CD8-positive, alpha-beta memory T cell (primary cell): ENCODE results near the gene BAZ1A. TPM values are rescaled to one million over a fixed set of nuclear protein-coding genes. Genes with fewer than 3 reads are reported as not detected.

ENCODE experiments used
- CTCF ChIA-PET: fragments of 350-600 bp; sonication (Branson Sonifier 250); formaldehyde crosslinking; loops from one replicate; lab custom pipeline; 2021; ENCODE audit warnings: antibody characterized with exemption; lab: Charles Lee
- POLR2A ChIA-PET: fragments of 350-600 bp; sonication (Branson Sonifier 250); formaldehyde crosslinking; loops from one replicate; lab custom pipeline; 2021; ENCODE audit warnings: antibody characterized with exemption; lab: Charles Lee
- DNase-seq, 5 donors: peaks; one replicate each; pipeline versions ENCODE4 v3.0.0 to v3.0.0-alpha.2; 2020 to 2022; ENCODE audit warnings: mixed read lengths in 1 of 5
- H3K27ac ChIP-seq: one replicate; pipeline ENCODE4 v1.7.0; 2013; ENCODE audit warnings: low read depth, mild to moderate bottlenecking, low read length, moderate library complexity
- H3K27me3 ChIP-seq: 2 replicates; pipeline ENCODE4 v1.7.0; 2013; ENCODE audit warnings: low read length, mild to moderate bottlenecking; ENCODE audit not compliant: insufficient read depth, poor library complexity, severe bottlenecking
- H3K36me3 ChIP-seq: 2 replicates; pipeline ENCODE4 v1.7.0; 2013; ENCODE audit warnings: mild to moderate bottlenecking, low read length, moderate library complexity; ENCODE audit not compliant: insufficient read depth
- H3K4me1 ChIP-seq: 2 replicates; pipeline ENCODE4 v1.7.0; 2013; ENCODE audit warnings: mild to moderate bottlenecking, low read length, moderate library complexity; ENCODE audit not compliant: insufficient read depth
- H3K4me3 ChIP-seq: 2 replicates; pipeline ENCODE4 v1.7.0; 2013; ENCODE audit warnings: mild to moderate bottlenecking, low read length
- H3K9me3 ChIP-seq: 2 replicates; pipeline ENCODE4 v1.7.0; 2013; ENCODE audit warnings: mild to moderate bottlenecking, low read length
- H3K27ac Mint-ChIP-seq, 8 donors: one replicate each; pipeline ENCODE4 v1.8.0; 2020 to 2021; ENCODE audit warnings: mixed read lengths in 8 of 8, mild to moderate bottlenecking in 6 of 8, inconsistent platforms in 3 of 8, moderate library complexity in 3 of 8
- H3K27me3 Mint-ChIP-seq, 2 donors: one replicate each; pipeline ENCODE4 v1.8.0; 2020 to 2021; ENCODE audit warnings: mixed read lengths in 2 of 2, mild to moderate bottlenecking in 1 of 2, moderate library complexity in 1 of 2
- H3K36me3 Mint-ChIP-seq, 3 donors: one replicate each; pipeline ENCODE4 v1.8.0; 2020 to 2021; ENCODE audit warnings: mixed read lengths in 3 of 3, inconsistent platforms in 1 of 3, mild to moderate bottlenecking in 1 of 3
- H3K4me1 Mint-ChIP-seq, 3 donors: one replicate each; pipeline ENCODE4 v1.8.0; 2020 to 2021; ENCODE audit warnings: mixed read lengths in 3 of 3, inconsistent platforms in 1 of 3, mild to moderate bottlenecking in 1 of 3
- H3K4me3 Mint-ChIP-seq, 7 donors: one replicate each; pipeline ENCODE4 v1.8.0; 2020 to 2021; ENCODE audit warnings: mixed read lengths in 7 of 7, mild to moderate bottlenecking in 6 of 7, moderate library complexity in 4 of 7, inconsistent platforms in 2 of 7
- H3K9me3 Mint-ChIP-seq, 5 donors: one replicate each; pipeline ENCODE4 v1.8.0; 2020 to 2022; ENCODE audit warnings: mixed read lengths in 5 of 5, mild to moderate bottlenecking in 3 of 5, moderate library complexity in 2 of 5, inconsistent platforms in 1 of 5
- polyA plus RNA-seq: library from polyadenylated mRNA; unstranded; fragments of 300-500 nt; fragmentation: Illumina TruSeq; gene quantifications from one replicate; pipeline ENCODE4 v1.2.3, GENCODE V29; 2021
- total RNA-seq, 2 experiments: library from RNA; stranded (reverse); gene quantifications; one replicate each; pipeline ENCODE4 v1.2.3, GENCODE V29; 2021

BAZ1A gene
- total and polyA plus RNA-seq, 3 experiments from 2014 or later = 14.9 to 70.5 (median 67.5) TPM

DNA sequence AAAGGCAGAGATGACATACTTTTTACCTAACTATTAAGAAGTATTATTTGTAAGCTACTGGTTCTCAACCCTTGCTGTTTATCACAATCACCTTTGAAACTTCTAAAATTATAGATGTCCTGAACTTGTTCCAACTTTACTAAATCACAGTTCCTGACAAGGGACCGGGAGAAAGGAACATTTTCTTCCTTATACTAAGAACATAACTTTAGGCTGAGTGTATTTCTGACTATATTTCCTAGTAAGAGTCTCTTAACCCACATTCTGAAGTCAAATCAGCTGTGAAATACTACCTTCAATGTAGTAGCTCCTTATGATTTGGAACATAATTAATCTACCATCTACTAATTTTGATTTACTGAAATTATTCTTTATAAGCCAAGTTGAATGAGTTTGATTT lies 80.2 kb downstream of the BAZ1A start:
- peaks cover 11% of the 10 kb centered on the region for H3K36me3 ChIP-seq
- no peaks in the 10 kb centered on the region for H3K27me3 ChIP-seq

DNA sequence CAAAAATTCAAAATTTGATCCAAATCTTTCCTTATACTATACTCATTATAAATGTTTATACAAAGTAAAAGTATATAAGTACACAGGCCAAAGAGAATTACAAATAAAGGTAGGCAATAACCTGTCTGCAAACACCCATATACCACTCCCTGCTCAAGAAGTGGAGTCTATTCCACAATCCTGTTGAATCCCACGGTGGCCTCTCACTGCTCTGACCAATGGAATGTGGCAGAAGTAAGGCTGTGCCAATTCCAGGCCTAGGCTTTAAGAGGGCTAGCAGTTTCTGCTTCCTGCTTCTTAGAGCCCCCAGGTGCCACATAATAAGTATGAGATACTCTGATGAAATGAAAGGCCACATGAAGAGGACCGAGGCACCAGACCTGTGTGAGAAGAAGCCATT lies 80.9 kb downstream of the BAZ1A start:
- H3K36me3 ChIP-seq = peaks cover 11% of the 10 kb centered on the region
- H3K36me3 Mint-ChIP-seq = peaks cover 10 to 77% (median 20%) of the 10 kb centered on the region in 3 donors

More for the DNA sequence above, 80.2 kb downstream of the BAZ1A start:
- peaks cover 0 to 2% (median 0%) of the 10 kb centered on the region in 5 donors for H3K9me3 Mint-ChIP-seq
- Histone ChIP-seq H3K4me1 (no peaks in the 10 kb centered on the region), H3K4me3 (no peak overlapping the region), H3K9me3 (no peaks in the 10 kb centered on the region), H3K27ac (no peak overlapping the region)
- no peak overlapping the region for H3K4me3 Mint-ChIP-seq
- H3K4me1 Mint-ChIP-seq = peaks cover 0 to 10% (median 1%) of the 10 kb centered on the region in 3 donors
- H3K27me3 Mint-ChIP-seq = no peaks in the 10 kb centered on the region
- H3K27ac Mint-ChIP-seq = peak overlapping the region in 3 of 8 donors; percentile 30 to 51 (median 48)
- DNase-seq = no peak
- ChIA-PET POLR2A (no interaction called here), CTCF (no interaction called here)
- H3K36me3 Mint-ChIP-seq = peaks cover 11 to 77% (median 24%) of the 10 kb centered on the region in 3 donors

DNA sequence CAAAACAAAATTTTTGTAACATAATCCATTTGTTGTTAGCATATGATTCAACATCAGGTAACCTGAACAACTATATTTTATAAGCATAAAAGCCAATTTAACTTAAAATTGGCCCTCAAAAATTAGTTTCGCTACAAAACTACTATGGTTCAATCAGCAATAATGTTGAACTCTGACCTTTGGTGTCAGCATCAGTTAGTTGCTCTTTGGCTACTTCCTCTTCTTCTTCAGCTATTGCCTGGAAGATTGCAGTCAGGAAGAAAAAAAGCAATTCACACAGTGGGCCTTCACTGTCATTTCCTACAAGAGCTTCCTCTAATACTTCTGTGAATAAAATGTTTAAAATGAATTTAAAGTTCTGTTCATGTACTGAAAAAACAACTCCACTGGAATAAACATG lies 82.6 kb downstream of the BAZ1A start:
- Histone ChIP-seq H3K36me3 (peaks cover 11% of the 10 kb centered on the region), H3K9me3 (no peaks in the 10 kb centered on the region), H3K4me1 (no peaks in the 10 kb centered on the region), H3K27ac (no peak overlapping the region), H3K27me3 (no peaks in the 10 kb centered on the region), H3K4me3 (no peak overlapping the region)
- CTCF ChIA-PET = no interaction called here
- H3K27ac Mint-ChIP-seq = no peak overlapping the region
- no peak overlapping the region for H3K4me3 Mint-ChIP-seq
- peaks cover 1 to 15% (median 6%) of the 10 kb centered on the region in 3 donors for H3K4me1 Mint-ChIP-seq
- POLR2A ChIA-PET = no interaction called here
- DNase-seq = no peak
- no peaks in the 10 kb centered on the region for H3K9me3 Mint-ChIP-seq
- no peaks in the 10 kb centered on the region for H3K27me3 Mint-ChIP-seq
- H3K36me3 Mint-ChIP-seq = peaks cover 0 to 72% (median 15%) of the 10 kb centered on the region in 3 donors

More for the DNA sequence above, 80.9 kb downstream of the BAZ1A start:
- Mint-ChIP-seq H3K4me3 (no peak overlapping the region), H3K27me3 (no peaks in the 10 kb centered on the region), H3K4me1 (peaks cover 1 to 15% (median 6%) of the 10 kb centered on the region in 3 donors), H3K9me3 (peaks cover 0 to 2% (median 0%) of the 10 kb centered on the region in 5 donors), H3K27ac (peak overlapping the region in 5 of 8 donors; percentile 3 to 59 (median 51))
- POLR2A ChIA-PET = no interaction called here
- CTCF ChIA-PET = no interaction called here
- H3K9me3 ChIP-seq = no peaks in the 10 kb centered on the region
- no peak overlapping the region for H3K4me3 ChIP-seq
- H3K27me3 ChIP-seq = no peaks in the 10 kb centered on the region
- no peak overlapping the region for H3K27ac ChIP-seq
- DNase-seq = no peak
- H3K4me1 ChIP-seq = no peaks in the 10 kb centered on the region

DNA sequence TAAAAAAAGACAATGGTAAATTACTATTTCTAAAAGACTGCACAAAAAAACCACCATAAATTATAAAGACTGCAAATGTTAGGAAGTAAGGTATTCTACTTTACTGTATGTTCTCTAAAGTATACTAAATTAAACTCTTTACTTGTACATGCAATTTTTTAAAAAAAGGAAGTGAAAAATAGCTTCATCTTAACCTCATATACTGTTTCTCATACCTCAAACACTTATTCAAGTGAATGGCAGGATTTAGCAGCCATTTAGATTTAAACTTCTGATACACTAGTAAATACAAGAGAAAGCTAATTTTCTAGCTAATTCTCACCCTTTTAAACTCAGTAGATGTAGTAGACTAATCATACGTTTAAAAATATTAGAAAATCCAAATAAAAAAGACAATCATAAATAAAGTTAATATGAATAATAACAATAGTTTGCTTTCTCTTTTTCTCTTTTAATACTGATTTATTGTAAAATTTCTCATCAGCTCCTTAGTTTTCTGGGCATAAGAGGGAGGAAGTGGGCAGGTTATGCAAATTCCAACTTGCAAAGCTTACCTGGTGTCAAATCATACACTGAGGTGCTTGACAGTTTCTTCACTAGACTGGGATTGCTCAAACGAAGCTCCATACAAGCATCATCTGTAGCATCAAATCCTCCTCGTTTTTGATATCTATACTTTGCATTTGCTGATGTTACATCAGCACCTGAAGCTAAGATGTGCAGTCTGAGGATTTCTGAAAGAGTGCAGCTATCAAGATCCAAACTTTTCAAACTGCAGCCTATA lies 89.7 kb downstream of the BAZ1A start:
- no peaks in the 10 kb centered on the region for H3K27me3 Mint-ChIP-seq
- no peaks in the 10 kb centered on the region for H3K9me3 ChIP-seq
- peak overlapping the region in 1 of 8 donors; percentile 11 for H3K27ac Mint-ChIP-seq
- no peak overlapping the region for H3K27ac ChIP-seq
- CTCF ChIA-PET = no interaction called here
- H3K4me1 Mint-ChIP-seq = peaks cover 3 to 13% (median 9%) of the 10 kb centered on the region in 3 donors
- no peaks in the 10 kb centered on the region for H3K27me3 ChIP-seq
- H3K9me3 Mint-ChIP-seq = no peaks in the 10 kb centered on the region
- no peak overlapping the region for H3K4me3 ChIP-seq
- H3K36me3 Mint-ChIP-seq = peaks cover 0 to 71% (median 18%) of the 10 kb centered on the region in 3 donors
- no peak overlapping the region for H3K4me3 Mint-ChIP-seq
- H3K4me1 ChIP-seq = no peaks in the 10 kb centered on the region
- DNase-seq = no peak
- H3K36me3 ChIP-seq = peaks cover 26% of the 10 kb centered on the region
- POLR2A ChIA-PET = no interaction called here

DNA sequence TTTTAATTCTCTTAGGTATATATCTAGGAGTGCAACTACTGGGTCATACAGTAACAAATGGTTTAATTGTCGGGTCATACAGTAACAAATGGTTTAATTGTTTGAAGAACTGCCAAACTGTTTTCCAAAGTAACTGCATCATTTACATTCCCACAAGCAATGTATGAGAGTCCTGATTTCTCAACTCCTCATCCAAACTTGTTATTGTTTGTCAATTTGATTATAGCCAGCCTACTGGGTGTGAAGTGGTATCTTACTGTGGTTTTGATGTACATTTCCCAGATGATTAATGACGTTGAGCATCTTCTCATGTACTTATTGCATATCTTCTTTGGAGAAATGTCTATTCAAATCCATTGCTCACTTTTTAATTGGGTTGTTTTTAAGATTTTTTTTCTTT lies 93.1 kb downstream of the BAZ1A start:
- ChIA-PET CTCF (no interaction called here), POLR2A (no interaction called here)
- H3K4me3 ChIP-seq = no peak overlapping the region
- Mint-ChIP-seq H3K27ac (no peak overlapping the region), H3K36me3 (peaks cover 0 to 70% (median 21%) of the 10 kb centered on the region in 3 donors), H3K4me3 (no peak overlapping the region), H3K27me3 (no peaks in the 10 kb centered on the region), H3K9me3 (no peaks in the 10 kb centered on the region), H3K4me1 (peaks cover 3 to 9% (median 7%) of the 10 kb centered on the region in 3 donors)
- no peak overlapping the region for H3K27ac ChIP-seq
- no peak for DNase-seq
- H3K9me3 ChIP-seq = no peaks in the 10 kb centered on the region
- H3K27me3 ChIP-seq = no peaks in the 10 kb centered on the region
- peaks cover 27% of the 10 kb centered on the region for H3K36me3 ChIP-seq
- H3K4me1 ChIP-seq = no peaks in the 10 kb centered on the region

DNA sequence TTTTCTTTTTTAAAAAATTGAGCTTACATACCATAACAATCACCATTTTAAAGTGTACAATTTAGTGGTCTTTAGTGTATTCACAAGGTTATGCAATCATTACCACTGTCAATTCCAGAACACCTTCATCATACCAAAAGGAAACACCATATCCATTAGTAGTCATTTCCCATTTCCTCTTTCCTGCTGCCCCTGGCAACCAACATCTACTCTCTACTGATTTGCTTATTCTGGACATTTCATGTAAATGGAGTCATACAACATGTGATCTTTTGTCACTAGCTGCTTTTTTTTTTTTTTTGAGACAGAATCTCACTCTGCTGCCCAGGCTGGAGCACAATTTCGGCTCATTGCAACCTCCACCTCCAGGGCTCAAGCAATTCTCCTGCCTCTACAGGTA lies 93.9 kb downstream of the BAZ1A start:
- CTCF ChIA-PET = no interaction called here
- H3K36me3 Mint-ChIP-seq = peaks cover 0 to 77% (median 20%) of the 10 kb centered on the region in 3 donors
- H3K27me3 Mint-ChIP-seq = no peaks in the 10 kb centered on the region

DNA sequence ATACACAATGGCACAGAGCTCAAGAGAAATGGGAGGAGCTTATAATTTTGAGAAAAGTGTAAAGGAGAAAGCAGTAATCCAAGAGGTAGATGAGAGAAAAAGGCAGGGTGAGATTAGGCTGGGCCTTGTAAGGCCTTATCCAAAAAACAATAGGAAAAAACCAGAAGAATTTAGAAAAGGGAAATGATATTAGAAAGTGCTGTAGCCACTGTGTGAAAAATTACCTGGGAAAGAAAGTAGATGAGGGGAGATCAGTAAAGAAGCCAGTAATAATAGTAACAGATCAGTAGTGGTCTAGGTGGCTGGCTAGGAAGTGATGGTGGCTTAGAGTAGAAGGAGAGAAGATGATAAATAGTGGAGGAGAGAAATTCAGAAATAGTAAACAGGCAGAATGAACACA lies 94.5 kb downstream of the BAZ1A start:
- CTCF ChIA-PET = no interaction called here
- Histone ChIP-seq H3K27ac (no peak overlapping the region), H3K36me3 (peaks cover 32% of the 10 kb centered on the region), H3K9me3 (no peaks in the 10 kb centered on the region), H3K4me3 (no peak overlapping the region), H3K27me3 (no peaks in the 10 kb centered on the region), H3K4me1 (no peaks in the 10 kb centered on the region)
- H3K36me3 Mint-ChIP-seq = peaks cover 0 to 79% (median 18%) of the 10 kb centered on the region in 3 donors
- no peaks in the 10 kb centered on the region for H3K27me3 Mint-ChIP-seq
- H3K9me3 Mint-ChIP-seq = no peaks in the 10 kb centered on the region
- POLR2A ChIA-PET = no interaction called here
- no peak for DNase-seq
- H3K4me1 Mint-ChIP-seq = peaks cover 3 to 9% (median 4%) of the 10 kb centered on the region in 3 donors
- H3K27ac Mint-ChIP-seq = peak overlapping the region in 7 of 8 donors; percentile 4 to 94 (median 67)
- no peak overlapping the region for H3K4me3 Mint-ChIP-seq

More for the DNA sequence above, 93.9 kb downstream of the BAZ1A start:
- POLR2A ChIA-PET = no interaction called here
- no peaks in the 10 kb centered on the region for H3K27me3 ChIP-seq
- no peaks in the 10 kb centered on the region for H3K9me3 ChIP-seq
- no peak overlapping the region for H3K4me3 Mint-ChIP-seq
- H3K9me3 Mint-ChIP-seq = no peaks in the 10 kb centered on the region
- peaks cover 3 to 9% (median 5%) of the 10 kb centered on the region in 3 donors for H3K4me1 Mint-ChIP-seq
- DNase-seq = no peak
- H3K4me3 ChIP-seq = no peak overlapping the region
- peak overlapping the region in 4 of 8 donors; percentile 4 to 85 (median 39) for H3K27ac Mint-ChIP-seq
- peaks cover 27% of the 10 kb centered on the region for H3K36me3 ChIP-seq
- H3K4me1 ChIP-seq = no peaks in the 10 kb centered on the region
- no peak overlapping the region for H3K27ac ChIP-seq

DNA sequence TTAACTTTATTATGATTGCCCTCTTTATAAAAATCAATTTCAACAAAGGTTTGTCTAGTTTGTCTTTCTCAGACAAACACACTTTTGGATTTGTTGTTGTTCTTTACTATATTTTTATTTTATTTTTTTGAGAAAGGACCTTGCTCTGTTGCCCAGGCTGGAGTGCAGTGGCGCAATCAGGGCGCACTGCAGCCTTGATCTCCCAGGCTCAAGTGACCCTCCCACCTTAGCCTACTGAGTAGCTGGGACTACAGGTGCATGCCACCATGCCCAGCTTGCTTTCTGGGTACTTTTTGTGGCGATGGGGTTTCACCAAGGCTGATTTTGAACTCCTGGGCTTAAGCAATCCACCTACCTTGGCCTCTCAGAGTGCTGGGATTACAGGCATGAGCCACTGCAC lies 96.4 kb downstream of the BAZ1A start:
- Histone ChIP-seq H3K27me3 (no peaks in the 10 kb centered on the region), H3K4me1 (no peaks in the 10 kb centered on the region), H3K27ac (no peak overlapping the region), H3K36me3 (peaks cover 33% of the 10 kb centered on the region), H3K9me3 (no peaks in the 10 kb centered on the region), H3K4me3 (no peak overlapping the region)
- no peaks in the 10 kb centered on the region for H3K9me3 Mint-ChIP-seq
- no peak for DNase-seq
- H3K27ac Mint-ChIP-seq = peak overlapping the region in 1 of 8 donors; percentile 42
- H3K27me3 Mint-ChIP-seq = no peaks in the 10 kb centered on the region
- no peak overlapping the region for H3K4me3 Mint-ChIP-seq
- H3K36me3 Mint-ChIP-seq = peaks cover 0 to 79% (median 18%) of the 10 kb centered on the region in 3 donors
- H3K4me1 Mint-ChIP-seq = peaks cover 3 to 9% (median 4%) of the 10 kb centered on the region in 3 donors
- ChIA-PET CTCF (no interaction called here), POLR2A (no interaction called here)
